Fibroblast of lung (primary cell): Measurements from ENCODE around the gene SAP25.

Source experiments
- EZH2 ChIP-seq: IDR thresholded peaks from 2 replicates; pipeline ENCODE4 v1.5.1; 2012; ENCODE audit warnings: low read length, control low read depth, mild to moderate bottlenecking; ENCODE audit errors: missing control alignments
- TF ChIP-seq, protein P1 (sequence below), 2 donors: IDR thresholded peaks in 1 of 2; conservative IDR thresholded peaks in 1 of 2; 1 replicate in 1 of 2; 2 replicates in 1 of 2; pipeline ENCODE4 v1.5.1; 2011 to 2012; ENCODE audit warnings: low read length in 2 of 2, control low read depth in 1 of 2, inconsistent platforms in 1 of 2, low read depth in 1 of 2, mild to moderate bottlenecking in 1 of 2

DNA sequence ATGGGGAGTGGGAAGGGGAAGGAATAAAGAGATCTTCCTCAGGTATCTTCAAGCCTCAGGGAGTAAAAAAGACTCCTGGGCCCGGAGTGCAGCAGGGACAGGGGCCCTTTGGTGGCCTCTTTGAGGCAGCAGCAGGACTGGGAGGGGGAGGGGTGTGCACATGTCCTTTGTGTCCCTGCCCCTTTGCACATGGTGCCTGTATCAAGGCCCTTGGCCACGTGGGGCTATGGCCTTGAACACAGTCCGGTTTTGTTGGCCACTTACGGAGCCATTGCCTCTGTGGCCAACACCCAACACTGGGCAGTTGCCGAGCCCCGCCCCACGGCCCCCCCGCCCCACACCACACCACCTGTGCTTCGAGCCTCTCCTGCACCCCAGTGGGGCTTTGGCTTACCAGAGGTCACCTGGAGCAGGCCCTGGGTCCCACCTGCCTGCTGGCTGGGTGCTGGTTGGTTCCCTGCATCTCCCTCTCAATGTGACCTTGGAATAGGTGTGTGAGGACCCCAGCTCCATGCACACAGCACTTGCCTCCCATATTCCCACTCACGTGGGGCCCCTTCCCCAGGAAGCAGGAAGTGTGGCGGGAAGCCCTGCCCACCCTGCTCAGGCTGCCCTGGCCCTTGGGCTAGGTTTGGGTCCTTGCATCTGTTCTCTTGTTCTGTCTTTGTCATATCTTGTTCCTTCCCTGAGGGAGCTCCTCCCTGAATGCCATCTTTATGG lies 5.4 kb downstream of the SAP25 start:
- TF ChIP-seq, protein P1, sequence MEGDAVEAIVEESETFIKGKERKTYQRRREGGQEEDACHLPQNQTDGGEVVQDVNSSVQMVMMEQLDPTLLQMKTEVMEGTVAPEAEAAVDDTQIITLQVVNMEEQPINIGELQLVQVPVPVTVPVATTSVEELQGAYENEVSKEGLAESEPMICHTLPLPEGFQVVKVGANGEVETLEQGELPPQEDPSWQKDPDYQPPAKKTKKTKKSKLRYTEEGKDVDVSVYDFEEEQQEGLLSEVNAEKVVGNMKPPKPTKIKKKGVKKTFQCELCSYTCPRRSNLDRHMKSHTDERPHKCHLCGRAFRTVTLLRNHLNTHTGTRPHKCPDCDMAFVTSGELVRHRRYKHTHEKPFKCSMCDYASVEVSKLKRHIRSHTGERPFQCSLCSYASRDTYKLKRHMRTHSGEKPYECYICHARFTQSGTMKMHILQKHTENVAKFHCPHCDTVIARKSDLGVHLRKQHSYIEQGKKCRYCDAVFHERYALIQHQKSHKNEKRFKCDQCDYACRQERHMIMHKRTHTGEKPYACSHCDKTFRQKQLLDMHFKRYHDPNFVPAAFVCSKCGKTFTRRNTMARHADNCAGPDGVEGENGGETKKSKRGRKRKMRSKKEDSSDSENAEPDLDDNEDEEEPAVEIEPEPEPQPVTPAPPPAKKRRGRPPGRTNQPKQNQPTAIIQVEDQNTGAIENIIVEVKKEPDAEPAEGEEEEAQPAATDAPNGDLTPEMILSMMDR (conservative IDR thresholded peaks at IDR 0.05 in 1 of 2, IDR thresholded peaks at IDR 0.05 in 1 of 2; ENCODE audit: low read depth in 1 of 2, low read length in 2 of 2): no peak
- no peak for TF ChIP-seq EZH2
